WTC11 (cell line): ENCODE data around the gene LCE6A.

Source experiments
- EMX1 ChIP-seq: fragments of 250-450 bp; sonication (Bioruptor Pico); IDR thresholded peaks from 2 replicates; pipeline ENCODE4 v1.8.0; 2021; ENCODE audit warnings: mild to moderate bottlenecking
- FOXK1 ChIP-seq: sonication (generic); formaldehyde crosslinking; IDR thresholded peaks from 2 replicates; pipeline ENCODE4 v1.8.0; 2022; ENCODE audit warnings: mild to moderate bottlenecking, moderate library complexity, missing genetic modification reagents
- NFYB ChIP-seq: sonication (generic); formaldehyde crosslinking; conservative IDR thresholded peaks from 2 replicates; pipeline ENCODE4 v1.8.0; 2022; ENCODE audit warnings: low read depth, missing genetic modification reagents
- RELA ChIP-seq: sonication (generic); formaldehyde crosslinking; IDR thresholded peaks from 2 replicates; pipeline ENCODE4 v1.8.1; 2022; ENCODE audit warnings: missing genetic modification reagents, mild to moderate bottlenecking, borderline replicate concordance
- SMAD3 ChIP-seq: sonication (generic); formaldehyde crosslinking; IDR thresholded peaks from 2 replicates; pipeline ENCODE4 v1.8.0; 2022; ENCODE audit warnings: missing genetic modification reagents, mild to moderate bottlenecking, borderline replicate concordance
- TF ChIP-seq, protein P1 (sequence below): fragments of 250-450 bp; sonication (Bioruptor Pico); IDR thresholded peaks from 2 replicates; pipeline ENCODE4 v2.1.2; 2022; ENCODE audit warnings: mild to moderate bottlenecking, moderate library complexity
- TF ChIP-seq, protein P2 (sequence below): sonication (generic); formaldehyde crosslinking; IDR thresholded peaks from 2 replicates; pipeline ENCODE4 v1.8.1; 2023; ENCODE audit warnings: mild to moderate bottlenecking, moderate library complexity, missing genetic modification reagents
- TF ChIP-seq, protein P3 (sequence below): sonication (generic); formaldehyde crosslinking; IDR thresholded peaks from 2 replicates; pipeline ENCODE4 v1.8.1; 2023; ENCODE audit warnings: mild to moderate bottlenecking, missing genetic modification reagents, moderate library complexity
- TF ChIP-seq, protein P4 (sequence below): fragments of 200-600 bp; IDR thresholded peaks from 2 replicates; pipeline ENCODE4 v1.8.0; 2022; ENCODE audit warnings: antibody characterized with exemption

DNA sequence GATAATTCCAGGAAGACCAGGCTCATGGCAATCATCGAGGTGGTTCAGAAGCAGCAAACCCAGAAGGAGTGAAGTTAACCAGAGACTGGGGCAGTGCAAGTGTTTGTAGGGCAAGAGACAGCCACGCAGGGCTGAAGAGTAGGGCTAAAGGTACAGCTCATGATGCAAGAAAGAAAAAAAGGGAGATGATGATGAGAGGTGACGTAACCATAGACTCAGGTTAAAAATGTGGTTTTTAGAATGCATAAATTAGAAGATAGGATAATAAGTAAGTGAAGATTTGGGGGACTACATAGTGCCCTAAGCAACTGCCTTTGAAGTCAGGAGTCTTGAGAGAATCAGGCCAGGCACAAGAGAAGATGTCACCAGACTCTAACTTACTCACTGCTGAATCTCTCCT is 17.5 kb downstream of the LCE6A start:
- TF ChIP-seq, protein P1, sequence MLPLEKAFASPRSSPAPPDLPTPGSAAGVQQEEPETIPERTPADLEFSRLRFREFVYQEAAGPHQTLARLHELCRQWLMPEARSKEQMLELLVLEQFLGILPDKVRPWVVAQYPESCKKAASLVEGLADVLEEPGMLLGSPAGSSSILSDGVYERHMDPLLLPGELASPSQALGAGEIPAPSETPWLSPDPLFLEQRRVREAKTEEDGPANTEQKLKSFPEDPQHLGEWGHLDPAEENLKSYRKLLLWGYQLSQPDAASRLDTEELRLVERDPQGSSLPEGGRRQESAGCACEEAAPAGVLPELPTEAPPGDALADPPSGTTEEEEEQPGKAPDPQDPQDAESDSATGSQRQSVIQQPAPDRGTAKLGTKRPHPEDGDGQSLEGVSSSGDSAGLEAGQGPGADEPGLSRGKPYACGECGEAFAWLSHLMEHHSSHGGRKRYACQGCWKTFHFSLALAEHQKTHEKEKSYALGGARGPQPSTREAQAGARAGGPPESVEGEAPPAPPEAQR (CRISPR knock-in tag), result no peak
- TF ChIP-seq, protein P2, sequence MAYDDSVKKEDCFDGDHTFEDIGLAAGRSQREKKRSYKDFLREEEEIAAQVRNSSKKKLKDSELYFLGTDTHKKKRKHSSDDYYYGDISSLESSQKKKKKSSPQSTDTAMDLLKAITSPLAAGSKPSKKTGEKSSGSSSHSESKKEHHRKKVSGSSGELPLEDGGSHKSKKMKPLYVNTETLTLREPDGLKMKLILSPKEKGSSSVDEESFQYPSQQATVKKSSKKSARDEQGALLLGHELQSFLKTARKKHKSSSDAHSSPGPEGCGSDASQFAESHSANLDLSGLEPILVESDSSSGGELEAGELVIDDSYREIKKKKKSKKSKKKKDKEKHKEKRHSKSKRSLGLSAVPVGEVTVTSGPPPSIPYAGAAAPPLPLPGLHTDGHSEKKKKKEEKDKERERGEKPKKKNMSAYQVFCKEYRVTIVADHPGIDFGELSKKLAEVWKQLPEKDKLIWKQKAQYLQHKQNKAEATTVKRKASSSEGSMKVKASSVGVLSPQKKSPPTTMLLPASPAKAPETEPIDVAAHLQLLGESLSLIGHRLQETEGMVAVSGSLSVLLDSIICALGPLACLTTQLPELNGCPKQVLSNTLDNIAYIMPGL (CRISPR knock-in tag), result no peak
- TF ChIP-seq, protein P3, sequence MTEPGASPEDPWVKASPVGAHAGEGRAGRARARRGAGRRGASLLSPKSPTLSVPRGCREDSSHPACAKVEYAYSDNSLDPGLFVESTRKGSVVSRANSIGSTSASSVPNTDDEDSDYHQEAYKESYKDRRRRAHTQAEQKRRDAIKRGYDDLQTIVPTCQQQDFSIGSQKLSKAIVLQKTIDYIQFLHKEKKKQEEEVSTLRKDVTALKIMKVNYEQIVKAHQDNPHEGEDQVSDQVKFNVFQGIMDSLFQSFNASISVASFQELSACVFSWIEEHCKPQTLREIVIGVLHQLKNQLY, result no peak
- no peak for TF ChIP-seq FOXK1
- TF ChIP-seq, protein P4, sequence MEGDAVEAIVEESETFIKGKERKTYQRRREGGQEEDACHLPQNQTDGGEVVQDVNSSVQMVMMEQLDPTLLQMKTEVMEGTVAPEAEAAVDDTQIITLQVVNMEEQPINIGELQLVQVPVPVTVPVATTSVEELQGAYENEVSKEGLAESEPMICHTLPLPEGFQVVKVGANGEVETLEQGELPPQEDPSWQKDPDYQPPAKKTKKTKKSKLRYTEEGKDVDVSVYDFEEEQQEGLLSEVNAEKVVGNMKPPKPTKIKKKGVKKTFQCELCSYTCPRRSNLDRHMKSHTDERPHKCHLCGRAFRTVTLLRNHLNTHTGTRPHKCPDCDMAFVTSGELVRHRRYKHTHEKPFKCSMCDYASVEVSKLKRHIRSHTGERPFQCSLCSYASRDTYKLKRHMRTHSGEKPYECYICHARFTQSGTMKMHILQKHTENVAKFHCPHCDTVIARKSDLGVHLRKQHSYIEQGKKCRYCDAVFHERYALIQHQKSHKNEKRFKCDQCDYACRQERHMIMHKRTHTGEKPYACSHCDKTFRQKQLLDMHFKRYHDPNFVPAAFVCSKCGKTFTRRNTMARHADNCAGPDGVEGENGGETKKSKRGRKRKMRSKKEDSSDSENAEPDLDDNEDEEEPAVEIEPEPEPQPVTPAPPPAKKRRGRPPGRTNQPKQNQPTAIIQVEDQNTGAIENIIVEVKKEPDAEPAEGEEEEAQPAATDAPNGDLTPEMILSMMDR, result no peak
- TF ChIP-seq SMAD3 (CRISPR knock-in tag), result no peak
- TF ChIP-seq NFYB (CRISPR knock-in tag), result no peak
- TF ChIP-seq EMX1 (CRISPR knock-in tag), result no peak
- no peak for TF ChIP-seq RELA (CRISPR knock-in tag)
